NCI-H1417 (cell line): ENCODE data around the gene LBP.
"Not testable (repeated sequence)": the region's sequence is repeated elsewhere in the genome, so short reads cannot be mapped to it uniquely, and the experiment has no call there.

Source experiments
- DNase-seq, 3 experiments: peaks; one replicate each; lab custom pipeline; 2025; lab: John Stamatoyannopoulos, UW

The LBP gene

GRCh38 chr20:38320221-38320620, 26.1 kb upstream of the LBP start:
- no peak for DNase-seq

- DNase-seq: peak; percentile 14 to 70 (median 30)
These were observed 24.2 kb upstream of the LBP start for GRCh38 chr20:38321959-38322598.

- DNase-seq: no peak
These were observed 22.1 kb upstream of the LBP start for GRCh38 chr20:38324159-38324558.

DNA sequence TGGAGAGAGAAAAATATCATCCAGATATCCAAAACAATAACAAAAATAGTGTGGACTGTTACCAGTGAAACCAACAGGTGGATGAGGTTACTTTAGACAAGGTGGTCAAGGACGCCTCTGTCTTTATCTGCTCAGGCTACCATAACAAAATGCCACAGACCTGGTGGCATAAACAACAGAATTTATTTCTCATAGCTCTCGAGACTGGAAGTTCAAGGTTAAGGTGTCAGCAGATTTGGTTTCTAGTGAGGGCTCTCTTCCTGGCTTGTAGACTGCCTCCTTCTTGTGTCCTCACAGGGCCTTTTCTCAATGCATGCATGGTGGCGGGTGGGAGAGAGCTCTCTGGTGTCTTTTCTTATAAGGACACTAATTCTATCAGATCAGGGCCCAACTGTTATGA, 21.1 kb upstream of the LBP start:
- DNase-seq: no peak

- DNase-seq: peak in 1 of 3 experiments; percentile 10
These were observed 20.4 kb upstream of the LBP start for GRCh38 chr20:38325905-38326304.

GRCh38 chr20:38326309-38326708, 20.0 kb upstream of the LBP start:
- DNase-seq: no peak

- DNase-seq: no peak
These were observed 15.6 kb upstream of the LBP start for GRCh38 chr20:38330638-38331037.

GRCh38 chr20:38331245-38331644, 15.0 kb upstream of the LBP start:
- DNase-seq: no peak

DNA sequence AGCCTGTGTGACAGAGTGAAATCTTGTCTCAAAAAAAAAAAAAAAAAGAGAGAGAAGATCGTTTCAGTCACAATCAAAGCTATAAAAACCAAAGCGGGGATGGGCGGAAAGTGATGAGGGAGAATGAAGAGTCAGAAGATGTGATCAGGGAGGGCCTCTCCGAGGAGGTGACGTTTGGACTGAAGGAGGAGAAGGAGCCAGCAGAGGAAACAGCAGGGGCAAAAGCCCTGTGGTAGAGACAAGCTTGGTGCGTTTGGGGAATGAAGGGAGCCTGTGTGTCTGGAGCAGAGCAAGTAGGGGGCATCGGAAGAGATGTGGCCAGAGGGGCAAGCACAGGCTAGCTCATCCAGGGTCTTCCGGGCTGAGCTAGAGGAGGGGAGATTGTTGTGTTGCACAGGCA, 14.5 kb upstream of the LBP start:
- DNase-seq: no peak

DNA sequence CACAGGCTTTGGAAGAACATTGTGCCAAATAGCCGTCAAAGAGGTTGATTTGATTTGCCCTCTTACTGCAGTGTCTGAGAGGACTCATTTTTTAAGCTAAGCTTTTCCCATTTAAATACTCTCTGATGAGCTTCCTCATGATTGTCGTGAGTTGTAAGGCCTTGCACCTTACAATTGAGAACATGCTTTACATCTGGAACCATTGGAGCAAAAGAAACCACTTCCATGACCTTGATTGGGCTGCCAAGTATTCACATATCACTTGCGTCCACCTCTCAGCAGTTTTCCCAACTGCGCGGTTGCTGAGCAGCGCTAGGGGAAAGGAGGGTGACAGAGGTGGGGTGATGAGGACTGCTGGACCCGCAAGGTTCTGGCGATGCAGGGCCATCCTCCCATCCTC, 12.3 kb upstream of the LBP start:
- no peak for DNase-seq

DNA sequence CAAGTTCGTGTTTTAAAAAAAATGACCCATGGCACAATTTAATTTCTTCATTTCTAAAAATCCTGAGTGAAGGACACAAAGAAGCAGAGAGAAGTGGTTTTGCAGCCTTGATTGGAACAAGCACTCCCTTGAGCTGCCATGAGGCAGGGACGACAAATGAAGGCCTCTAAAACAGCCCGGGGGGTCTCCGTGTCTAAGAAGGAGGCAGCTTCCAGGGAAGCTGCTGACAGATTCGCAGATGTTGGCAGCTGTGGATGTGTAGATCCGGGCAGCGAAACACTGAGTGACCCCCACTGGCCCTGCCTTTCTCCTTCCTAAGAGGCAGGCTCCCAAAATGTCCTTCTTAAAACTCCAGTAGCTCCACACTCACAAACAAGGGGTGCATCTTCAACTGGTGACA, 9.6 kb upstream of the LBP start:
- DNase-seq: no peak

DNA sequence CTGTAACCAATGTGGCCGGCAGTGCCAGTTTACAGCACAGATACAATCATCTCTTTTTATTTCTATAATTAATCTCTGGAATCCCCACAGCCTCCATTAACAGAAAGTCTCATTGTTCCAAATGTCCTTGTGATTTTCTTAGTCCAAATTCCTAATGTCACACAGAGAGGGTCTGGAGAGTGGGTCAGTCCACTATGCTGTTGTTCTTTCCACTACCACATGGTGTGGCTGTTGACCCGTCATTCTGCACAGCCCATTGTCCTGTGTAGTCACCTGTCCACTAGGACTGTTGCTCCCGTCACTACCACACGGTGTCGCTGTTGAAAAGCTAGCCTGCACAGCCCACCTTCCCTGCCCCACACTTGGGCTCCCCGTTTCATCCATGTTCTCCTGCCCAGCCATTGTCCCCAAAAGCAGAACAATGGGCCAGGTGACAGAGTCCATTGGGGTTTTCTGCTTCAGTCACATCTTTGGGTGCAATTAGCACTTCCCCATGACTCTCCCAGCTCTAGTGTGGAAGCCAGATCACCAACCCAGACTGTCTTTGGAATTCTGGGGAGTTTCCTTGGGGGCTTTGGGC, 8.6 kb upstream of the LBP start:
- DNase-seq: peak in 1 of 3 experiments; percentile 11

DNA sequence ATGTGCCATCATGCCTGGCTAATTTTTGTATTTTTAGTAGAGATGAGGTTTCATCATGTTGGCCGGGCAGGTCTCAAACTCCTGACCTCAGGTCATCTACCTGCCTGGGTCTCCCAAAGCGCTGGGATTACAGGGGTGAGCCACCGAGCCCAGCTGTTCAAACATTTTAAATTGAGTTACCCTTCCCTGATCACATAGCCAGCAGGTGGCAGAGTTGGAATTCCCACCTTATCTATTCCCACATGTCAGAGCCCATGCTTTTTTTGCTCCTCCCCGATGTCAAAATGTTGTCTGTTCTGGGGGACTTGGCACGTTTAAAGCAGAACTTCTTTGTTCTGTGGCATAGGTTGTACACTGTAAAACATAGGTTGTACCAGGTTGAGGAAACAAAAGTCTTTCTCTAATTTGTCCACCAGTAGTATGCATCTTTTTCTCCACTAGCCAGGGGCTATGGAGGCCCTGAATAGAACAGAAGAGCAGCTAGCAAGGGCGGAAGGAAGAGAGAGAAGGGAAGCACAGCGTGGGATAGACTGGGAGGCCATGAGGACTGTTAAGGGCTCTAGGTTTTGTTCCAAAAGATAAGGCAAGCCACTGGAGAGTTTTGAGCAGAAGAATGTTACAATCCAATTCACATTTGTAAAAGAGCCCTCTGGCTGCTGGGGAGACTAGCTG, 7.3 kb upstream of the LBP start:
- peak in 1 of 3 experiments; percentile 51 for DNase-seq

DNA sequence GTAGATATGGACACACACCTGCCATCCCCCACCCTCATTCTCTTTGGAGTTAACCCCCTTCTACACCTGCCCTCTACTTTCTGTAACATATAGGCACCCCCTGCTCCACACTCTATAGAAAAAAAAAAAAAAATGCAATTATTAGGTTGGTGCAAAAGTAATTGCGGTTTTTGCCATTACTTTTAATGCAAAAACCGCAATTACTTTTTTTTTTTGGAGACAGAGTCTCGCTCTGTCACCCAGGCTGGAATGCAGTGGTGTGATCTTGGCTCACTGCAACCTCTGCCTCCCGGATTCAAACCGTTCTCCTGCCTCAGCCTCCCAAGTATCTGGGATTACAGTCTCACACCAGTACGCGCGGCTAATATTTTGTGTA, 6.8 kb upstream of the LBP start:
- DNase-seq: not testable (repeated sequence)

GRCh38 chr20:38339997-38340396, 6.3 kb upstream of the LBP start:
- DNase-seq: no peak

DNA sequence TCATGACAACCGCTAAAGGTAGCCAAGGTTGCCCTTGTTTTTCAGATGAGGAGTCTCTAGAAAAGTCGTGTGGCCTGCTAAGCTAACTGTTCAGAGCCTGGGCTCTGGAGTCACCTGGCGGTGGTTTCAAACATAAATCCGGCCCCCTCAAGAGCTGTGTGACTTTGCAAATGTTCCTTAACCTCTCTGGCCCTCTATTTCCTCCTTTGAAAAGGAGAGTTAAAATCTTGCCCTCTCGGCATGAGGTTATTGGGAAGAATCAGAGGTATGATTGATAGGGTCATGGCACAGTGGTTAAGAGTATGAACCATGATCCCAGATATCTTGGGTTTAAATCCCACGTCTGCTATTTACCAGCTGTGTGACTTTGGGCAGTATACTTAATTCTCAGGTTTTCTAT, 5.6 kb upstream of the LBP start:
- DNase-seq: no peak

DNA sequence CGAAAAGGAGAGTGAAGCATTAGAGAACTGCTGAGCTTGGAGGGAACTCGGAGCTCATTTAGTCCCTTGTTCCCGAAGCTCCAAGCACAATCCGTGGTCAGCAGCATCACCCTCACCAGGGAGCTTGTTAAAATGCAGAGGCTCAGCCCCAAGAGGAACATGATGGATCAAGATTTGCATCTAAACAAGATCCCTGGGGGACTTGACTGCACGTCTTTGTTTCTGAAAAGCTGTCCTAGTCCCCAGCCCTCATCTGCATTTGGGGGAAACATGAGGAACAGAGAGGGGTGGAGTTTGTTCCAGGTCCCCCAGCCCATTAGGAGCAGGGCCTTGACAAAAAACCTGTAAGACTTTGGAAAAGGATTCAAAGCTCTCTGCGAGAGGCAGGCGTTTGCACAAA, 4.1 kb upstream of the LBP start:
- no peak for DNase-seq

DNA sequence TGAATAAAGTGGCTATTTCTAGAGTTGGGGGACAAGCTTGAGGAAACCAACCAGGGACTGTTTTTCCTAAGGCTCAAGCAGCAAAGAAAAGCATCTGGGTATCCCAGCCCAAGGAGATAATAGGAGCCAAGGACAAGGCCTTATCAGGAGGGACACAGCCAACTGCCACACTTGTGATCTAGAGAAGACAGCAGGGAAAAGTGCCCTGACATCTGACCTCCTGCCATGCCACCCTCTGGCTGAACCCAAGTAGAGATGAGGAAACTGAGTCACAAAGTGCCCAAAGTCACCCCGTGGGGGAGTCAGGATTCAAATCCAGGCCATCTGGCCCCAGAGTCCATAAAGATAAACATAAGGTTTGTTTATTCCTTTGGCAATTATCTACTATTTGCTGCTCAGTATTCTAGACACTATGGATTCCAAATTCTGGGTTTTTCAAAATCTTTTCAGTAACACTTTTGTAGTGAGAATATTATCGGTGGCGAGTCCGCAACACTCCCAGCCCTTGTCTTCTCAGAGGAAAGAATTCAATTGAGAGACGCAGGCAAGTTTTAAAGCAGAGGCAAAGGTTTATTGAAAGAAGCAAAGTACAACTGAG, 3.5 kb upstream of the LBP start:
- no peak for DNase-seq

GRCh38 chr20:38343311-38344106, 2.8 kb upstream of the LBP start:
- DNase-seq: no peak

DNA sequence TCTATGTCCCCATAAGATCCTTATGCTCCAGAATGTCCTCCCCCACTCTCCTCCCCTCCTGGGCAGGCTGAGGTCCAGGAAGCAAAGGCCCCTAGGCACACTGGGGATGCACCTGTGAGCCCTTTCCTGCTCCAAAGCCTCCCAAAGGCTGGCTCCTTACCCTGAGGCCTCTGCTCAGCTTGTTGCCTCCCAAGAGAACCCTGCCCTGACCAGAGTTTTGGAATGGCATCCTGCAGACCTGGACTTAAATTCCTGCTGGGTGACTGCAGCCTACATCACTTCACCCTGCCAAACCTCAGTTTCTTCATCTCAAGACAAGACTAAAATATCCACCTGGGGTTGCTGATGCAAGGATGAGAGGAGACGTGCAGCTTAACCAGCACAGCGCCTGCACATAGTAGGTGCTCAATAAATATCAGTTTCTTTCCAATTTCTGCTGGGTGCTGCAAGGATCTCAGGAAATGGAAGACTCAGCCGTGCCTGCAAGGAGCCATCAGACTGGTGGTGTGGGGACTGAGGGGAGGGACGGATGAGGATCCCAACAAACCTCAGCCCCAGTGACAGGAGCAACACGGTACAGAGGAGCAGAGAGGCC, 2.1 kb upstream of the LBP start:
- no peak for DNase-seq

DNA sequence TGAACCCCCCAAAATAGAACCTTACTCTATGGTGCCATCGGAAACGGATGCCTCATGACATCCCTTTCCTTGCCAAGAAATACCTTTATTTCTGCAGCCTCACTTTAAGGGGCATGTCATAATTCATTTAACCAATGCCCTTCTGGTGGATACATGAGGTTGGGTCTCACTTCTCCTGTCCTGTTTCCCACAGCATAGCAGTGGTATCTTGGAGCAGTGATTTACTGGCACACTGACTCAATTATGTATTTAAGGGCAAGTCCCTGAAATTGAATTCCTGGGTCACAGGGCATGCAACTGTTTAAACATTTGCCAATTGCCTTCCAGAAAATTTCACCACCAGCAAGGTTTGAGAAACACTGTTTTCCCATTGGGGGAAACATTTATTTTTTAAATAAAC, 639 bp upstream of the LBP start:
- DNase-seq: no peak

DNA sequence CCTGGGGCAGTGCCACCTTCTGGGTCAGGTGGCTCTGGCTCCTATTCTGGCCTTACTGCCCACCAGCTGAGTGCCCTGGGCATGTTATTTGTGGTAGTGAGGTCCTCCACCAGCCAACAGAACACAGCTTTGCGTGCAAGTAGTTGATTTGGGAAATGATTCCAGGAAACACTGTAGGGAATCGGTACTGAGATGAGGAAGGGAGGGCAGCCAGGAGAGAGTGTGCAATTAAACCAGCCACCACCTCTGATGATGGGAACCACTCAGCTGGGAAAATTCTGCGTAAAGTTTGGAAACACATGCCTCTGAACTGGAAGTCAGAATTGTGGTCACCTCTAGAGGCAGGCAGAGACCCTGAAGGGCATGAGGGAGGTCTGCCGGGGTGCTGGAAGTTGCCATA, 459 bp downstream of the LBP start:
- DNase-seq: no peak
